T-helper 9 cell (primary cell): Measurements from ENCODE around the gene FAM72D.
"Not testable (repeated sequence)": the region's sequence is repeated elsewhere in the genome, so short reads cannot be mapped to it uniquely, and the experiment has no call there.

Experiments
- DNase-seq: peaks from one replicate; pipeline ENCODE4 v3.0.0-alpha.2; 2020
- total RNA-seq, 2 donors: gene quantifications; one replicate each; lab custom pipeline; 2026; lab: John Stamatoyannopoulos, UW

Gene FAM72D
- 0 reads per million in 2 donors for total RNA-seq

DNA sequence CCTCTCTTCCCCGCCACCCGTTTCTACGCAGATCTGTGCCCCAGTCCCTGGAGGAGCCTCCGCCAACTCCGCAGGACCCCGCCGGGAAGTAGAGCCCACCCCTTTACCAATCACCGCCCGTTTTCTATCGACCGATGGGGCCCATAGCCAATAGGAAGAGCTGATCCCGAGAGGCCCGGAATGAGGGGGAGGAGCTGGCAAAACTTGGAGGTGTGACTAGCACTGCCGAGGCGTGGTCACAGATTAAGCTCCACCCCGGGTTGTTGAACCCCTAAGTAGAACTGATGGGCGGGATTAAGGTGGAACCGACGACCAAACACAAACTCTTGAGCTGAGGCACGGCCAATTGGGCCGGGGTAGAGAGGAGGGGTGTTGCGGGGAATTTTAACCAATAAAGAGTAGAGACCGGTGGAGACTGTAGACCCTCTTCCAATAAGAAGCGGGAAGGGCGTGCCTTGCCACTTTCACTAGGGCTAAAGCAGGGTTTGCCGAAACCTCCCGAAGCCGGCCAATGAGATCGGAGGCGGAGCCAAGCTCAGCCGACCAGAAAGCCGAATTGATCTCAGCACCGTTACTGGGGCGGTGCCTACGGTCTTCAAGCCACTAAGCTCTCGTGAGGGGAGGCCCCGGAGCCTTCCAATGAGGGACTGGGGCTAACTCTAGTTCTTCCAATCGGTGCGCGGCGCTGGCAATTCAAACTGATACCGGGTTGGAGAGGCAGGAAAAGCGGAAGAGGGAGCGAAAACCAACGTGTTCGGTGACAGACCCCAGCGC lies at the start of gene FAM72D, which contains the start of gene SRGAP2B:
Gene FAM72D (plus strand): TSS at position 691 of the 774 bp plus-strand sequence. CDS start 874 bp downstream, outside the sequence.
Gene SRGAP2B (minus strand): TSS at position 45 of the 774 bp plus-strand sequence. CDS start 2,427 bp downstream, outside the sequence.
- DNase-seq = not testable (repeated sequence)

DNA sequence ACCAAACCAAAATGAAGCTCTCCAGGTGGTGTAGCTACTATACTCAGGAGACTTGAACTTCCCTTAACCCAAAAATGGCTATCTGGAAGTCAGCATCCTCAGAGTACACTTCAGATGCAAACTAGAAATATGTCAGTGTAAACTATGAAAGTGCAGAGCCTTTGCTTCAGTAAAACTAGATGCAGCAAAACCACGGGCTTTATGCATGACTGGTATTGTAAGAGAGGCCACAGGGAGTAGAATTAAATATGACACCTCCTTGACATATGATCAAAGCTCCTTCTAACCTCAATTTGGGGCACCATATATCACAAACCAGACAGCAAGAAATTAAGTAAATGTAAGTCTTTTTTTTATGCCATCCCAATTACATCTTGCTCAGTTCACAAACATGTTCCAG lies 48.2 kb upstream of the FAM72D start:
- DNase-seq = not testable (repeated sequence)

DNA sequence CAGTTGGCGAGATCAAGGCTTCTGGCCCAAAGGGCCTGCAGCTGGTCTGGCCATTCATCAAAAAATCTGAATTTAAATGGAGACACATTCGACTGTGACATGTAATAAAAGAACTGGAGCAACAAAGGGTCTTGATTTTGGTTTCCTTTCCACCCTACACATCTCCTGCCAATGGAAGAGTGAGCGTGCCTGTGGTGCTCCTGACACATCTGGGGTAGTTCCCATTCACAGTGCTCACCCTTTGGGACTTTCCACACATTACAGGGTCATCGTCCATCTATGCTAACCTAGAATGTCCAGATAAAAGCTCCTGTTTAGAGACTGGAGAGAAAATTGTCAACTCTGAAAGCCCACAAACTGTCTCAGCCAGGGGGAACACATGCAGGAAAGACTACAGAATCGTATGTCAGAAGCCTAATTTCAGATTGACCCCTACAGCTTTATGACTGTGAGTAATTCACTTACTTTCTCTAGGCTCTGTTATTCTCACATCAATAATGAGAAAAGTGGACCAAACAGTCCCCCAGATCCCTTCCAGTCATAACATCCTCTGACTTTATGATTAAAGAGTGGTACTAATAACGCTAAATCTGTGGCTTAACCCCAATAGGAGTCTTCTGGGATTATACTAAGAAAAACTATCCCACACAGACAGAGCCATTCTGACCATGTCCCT lies 47.5 kb upstream of the FAM72D start:
- not testable (repeated sequence) for DNase-seq

DNA sequence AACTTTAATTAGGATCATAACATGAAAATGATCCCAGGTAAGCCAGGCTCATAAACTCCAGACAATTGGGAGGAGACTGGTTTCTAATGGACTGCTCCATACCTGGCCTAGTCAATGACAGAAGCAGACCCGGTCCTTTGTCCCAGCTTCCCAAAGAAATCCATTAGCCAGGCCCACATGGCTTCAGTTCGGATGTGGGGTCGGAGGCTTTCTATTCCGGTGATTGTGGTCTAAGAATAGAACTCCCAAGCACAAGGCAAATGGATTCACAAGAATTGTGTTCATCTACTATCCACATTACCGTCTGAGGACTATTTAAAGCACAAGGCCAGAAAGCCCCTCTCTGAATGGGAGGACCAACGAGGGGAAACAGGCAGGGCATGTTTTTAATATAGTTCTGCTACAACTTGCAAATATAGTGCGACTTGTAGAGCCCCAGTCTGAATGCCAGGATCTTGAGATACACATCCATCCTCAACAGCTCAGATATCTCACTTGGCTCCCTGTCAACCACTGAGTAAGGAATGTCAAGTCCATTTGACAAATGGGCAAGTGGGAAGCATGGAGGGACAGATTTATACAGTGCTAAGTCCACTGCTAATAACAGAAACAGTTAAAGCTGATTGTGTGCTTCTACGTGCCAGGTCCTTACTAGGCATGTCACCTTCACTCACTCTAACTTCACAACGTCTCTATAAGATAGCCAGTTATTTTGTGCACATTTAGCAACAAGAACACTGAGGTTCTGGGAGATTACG lies 43.6 kb upstream of the FAM72D start:
- not testable (repeated sequence) for DNase-seq

DNA sequence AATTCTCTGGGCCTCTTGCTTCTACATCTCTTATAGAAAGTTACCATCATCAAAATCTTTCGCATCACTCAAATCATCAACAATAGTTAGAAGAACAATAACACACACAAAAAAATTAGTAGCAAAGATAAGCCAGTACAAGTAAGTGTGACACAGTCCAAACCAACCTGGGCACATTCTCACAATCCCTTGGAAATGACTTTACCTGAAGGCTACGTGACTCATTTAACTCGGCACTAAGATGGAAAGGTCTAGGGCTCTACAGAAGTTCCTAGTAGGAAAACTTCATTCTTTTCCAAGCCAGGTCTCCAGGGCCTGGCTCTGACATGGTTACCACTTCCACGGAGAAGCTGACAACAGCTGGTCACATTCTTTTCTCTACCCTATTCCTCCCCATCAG lies 42.3 kb upstream of the FAM72D start:
- not testable (repeated sequence) for DNase-seq

DNA sequence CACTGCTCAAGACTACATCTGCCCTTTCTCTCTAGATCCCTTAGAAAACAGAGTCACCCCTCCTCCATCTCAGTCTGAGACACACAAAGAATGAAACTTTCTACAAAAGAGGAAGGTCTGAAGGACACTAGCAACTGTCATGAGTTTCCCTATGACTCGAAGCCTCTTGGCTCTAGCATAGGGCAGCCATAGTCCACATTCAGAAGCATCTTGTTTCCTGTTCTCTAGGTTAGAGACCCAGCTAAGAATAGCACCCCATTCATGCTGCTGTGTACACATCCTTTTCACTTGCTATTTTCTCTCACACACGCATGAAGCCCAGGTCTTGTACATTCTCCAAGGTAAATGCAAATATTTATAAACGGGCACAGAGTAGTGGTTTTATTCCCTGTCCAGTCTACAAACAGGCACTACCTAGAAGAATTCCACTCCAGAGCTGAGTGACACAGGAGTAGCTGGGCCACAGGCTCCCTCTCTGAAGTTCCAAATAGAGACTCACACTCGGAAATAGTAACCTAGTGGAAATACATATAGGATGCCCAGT lies 40.5 kb upstream of the FAM72D start:
- not testable (repeated sequence) for DNase-seq

DNA sequence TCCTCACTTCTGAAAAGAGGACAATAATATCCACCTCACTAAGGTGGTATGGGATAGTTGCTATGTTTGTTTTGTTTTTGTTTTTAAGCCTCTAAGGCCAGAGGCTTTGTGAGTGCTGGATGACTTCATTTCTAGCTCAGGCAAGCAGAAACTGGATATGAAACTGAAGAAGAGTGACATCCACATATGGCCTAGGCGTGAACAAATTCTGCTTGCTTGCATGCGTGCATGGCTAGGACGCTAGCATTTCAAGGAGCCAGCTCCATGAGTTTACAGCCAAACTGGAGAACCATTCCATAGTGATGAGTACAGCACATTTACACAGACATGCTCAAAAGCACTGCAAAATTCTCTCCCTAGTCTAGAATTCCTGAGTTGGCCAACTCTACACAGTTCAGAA lies 37.6 kb upstream of the FAM72D start:
- not testable (repeated sequence) for DNase-seq

DNA sequence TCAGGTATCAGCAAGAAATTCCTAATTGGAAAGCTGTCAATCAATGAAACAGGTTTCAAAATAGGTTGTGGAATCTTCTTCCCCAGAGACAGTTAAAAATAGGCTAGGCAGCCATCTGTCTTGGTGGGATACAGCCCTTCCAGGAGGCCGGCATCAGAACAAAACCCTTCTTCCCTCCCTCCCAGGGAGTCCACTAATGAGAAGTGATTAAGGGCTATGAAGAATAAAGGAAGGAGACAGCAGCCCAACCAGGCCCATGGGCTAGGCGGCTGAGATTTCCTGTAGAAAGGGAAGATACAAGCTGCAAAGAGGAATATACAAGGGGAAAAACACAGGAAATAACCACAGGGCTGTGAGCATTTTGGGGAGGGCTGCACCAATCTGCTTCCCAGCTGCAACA lies 32.5 kb upstream of the FAM72D start:
- not testable (repeated sequence) for DNase-seq

DNA sequence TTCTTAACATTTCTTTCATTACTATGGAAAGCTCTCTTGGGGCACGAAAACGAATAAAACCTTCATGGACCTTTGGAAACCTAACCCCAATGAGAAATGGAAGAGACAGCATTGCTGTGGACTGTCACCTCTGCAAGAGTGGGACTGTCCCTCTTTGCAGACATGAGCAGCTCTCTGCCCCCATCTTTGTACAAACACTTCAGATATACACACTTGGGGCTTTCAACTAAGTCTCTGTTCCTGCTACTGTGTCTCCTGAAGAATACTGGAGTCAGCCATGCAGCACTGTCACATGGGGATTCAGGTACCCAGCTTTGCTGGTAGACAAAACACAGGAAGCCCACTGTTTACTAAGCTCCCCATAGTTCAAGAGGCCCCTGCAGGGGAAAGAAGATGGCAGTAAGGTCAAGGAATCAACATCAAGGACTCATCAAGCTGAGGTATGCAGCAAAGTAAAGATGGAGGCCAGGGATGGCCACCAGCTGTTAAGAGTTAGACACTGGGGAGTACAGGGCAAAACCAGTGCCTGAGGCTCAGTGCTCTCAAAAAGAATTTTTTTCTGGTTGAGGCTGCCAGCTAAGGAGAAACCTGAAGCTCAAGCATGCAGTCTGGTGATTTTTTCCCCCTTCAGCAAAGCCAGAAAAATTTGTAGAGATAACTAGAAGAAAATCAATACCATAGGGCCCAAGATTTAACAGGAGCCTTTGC lies 31.7 kb upstream of the FAM72D start:
- not testable (repeated sequence) for DNase-seq

DNA sequence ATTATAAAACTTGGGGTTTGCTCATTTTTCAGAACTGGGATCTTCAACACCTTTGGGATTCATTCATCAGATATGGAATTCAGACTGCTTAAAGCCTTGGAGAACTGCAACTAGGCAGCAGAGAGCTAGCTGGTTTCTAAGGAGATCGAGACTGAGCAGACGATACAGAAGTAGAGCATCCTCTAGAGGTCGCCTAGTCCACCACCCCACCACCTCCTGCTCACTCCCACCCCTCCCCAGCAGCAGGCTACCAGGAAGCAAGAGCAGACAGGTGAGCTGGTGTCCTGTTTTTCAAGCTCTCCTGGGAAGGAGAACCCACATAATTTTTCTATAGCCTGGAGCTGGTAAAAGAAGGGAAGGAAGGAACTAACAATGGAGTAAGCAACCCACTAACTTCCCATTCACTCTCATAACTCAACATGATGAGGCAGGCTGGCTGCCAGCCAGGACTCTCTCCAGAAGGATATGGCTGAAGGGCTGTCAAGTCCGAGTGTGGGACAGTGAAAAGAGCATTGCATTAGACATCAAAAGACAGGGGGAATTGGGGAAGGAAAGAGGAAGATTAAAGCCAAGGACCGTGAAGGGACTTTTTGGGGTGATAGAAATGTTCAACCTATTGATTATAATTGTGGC lies 30.5 kb upstream of the FAM72D start:
- not testable (repeated sequence) for DNase-seq

DNA sequence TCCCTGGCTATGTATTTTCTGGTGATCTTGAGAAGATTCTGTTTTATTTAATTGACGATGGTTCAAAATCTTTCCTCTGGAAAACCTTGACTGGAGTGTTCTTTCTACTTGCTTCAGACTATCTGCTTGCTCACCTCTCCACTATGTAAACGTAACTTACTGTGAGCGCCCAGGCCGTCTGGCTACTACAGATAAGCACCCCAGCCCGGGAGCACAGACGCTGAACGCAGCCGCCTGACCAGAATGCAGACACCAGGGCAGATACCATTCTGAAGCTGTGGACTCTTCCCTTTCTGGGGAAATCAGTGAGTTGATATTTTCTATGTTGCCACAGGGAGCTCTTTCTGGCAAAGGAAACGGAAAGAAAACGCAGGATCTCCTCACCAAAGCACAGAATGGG lies 29.3 kb upstream of the FAM72D start:
- DNase-seq = not testable (repeated sequence)

DNA sequence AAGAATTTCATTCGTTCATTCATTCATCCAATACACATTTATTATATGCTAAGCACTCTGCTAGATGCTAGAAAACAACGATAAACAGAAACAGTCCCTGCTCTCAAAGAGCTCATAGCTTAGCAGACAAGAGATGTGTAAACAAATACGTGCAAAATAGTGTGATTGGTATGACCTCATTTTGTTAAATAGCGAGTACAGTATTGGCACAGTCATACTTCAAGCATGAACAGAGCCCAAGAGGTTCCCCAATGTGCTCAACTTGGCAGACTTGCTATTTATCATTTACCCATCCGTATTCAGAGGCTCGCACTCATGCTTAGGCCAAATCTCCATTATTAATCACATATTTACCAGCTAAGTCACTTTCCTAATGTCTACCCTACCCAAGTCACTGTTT lies 24.2 kb upstream of the FAM72D start:
- not testable (repeated sequence) for DNase-seq

DNA sequence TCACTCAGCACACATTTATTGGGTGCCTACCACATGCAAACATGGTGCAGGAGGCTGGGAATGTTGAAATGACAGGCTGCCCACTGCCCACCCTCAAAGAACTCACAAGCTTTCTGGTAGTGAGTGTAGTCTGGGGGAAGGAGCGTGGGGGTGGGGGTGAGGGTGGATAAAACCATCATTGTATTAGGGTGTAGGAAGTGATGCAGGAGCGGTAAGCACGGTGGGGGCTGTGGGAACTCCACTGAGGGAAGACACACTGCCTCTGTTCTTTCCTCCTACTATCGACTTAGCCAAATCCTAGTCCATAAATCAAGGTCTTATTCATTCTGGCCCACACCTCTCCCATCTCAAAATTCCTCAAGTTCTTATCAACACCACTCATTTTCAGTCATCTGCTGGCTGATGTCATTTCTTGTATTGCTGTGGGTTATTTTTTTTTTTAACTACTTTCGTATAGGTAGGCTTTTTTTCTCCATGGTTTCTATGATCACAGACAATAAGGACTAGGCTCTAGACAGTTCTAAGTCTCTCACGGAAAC lies 21.7 kb upstream of the FAM72D start:
- not testable (repeated sequence) for DNase-seq

DNA sequence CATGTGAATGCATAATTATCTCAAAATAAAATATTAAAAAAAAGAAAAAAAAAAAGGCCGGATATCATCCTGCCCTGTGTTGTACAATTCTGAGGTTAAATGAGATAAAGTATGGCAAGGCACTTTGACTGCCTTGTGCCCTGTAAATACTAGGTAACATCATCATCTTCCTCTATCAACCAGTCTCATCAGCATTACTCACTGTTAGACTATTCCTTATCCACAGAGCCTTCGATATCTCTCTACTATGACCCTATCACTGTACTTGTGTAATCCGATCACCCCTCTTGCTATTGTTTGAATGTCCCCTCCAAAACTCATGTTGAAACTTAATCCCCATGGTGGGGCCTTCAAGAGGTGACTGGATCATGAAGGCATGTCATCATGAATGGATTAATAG lies 18.9 kb upstream of the FAM72D start:
- not testable (repeated sequence) for DNase-seq

DNA sequence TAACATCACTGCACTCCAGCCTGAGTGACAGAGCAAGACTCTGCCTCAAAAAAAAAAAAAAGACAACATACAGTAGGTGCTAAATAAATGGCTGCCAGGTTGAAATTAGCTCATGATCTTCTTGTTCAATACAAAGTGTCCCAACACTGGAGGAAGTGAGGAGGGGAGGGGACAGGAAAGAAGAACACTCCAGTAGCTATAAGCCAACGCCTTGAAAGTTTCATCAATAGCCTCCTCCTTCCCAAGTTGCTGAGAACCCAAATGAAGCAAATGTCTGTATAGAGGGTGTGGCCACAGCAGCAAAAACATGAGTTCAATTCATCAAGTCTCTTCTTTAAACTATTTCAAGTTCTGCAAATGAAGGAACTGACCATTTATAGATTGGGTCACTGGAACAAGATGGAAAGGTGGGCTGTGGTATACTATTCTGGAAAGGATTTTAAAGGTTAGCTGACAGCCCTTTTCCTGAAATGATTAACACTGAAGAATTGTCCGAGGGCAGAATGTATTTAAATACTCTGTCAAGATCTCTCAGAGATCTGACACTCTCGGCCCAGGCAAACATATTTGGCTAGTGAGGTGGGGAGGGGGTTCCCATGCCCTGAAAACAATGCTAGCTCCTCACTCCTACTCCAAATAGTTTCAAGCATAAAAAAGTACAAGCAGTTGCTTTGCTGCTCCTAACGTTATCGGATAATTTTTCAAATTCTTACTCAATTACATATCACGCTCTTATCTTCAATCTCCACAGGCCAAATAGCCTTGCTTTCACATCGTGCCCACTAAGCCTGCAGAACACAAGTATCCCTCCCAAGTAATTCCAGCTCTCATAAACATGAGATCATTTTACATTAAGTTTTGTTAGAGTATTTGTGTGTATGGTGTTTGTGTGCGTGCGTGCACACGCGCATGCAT lies 17.6 kb upstream of the FAM72D start:
- not testable (repeated sequence) for DNase-seq

DNA sequence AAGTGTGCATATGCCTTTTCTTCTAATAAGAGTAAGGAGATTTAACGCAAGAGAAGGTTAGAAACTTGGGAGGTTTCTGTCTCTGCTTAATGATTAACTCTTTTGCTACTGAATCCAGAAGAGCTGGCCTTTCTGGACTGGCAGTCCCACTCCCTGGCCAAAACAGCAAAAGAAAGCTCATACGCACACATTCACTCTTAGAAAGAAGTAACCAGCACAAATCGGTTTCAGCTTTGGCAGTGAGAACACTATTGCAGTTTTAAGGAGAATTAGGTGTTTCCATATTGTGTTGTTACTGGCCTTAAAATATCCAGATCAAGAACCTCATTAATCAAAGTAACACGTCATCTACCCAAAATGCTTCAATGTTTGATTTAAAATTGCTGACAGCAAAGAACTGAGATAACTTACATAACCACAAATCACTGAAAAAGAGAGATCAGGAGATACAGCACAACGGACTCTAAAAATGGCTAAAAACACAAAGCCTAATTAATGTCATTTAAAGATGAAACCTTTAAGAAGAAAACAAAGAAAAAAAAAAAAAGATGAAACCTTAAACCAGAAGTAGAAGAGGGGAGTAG lies 16.9 kb upstream of the FAM72D start:
- DNase-seq = not testable (repeated sequence)

DNA sequence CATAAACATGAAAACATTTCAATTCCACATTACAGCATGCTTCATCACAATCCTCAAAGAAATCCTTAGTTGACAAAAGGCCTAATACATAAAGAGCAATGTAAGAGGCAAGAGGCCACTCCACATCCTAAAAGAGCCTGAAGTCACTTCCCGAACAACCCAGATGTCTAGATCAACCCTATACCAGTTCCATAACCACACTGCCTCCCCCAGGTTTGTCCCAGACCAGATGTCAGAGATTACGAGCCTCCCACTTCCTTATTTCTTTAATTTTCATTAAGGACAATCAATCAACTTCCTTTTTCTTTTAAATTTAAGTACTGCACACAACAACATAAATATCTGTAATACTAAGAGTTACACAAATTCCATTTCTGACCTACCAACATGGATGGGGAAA lies 16.0 kb upstream of the FAM72D start:
- DNase-seq = not testable (repeated sequence)

DNA sequence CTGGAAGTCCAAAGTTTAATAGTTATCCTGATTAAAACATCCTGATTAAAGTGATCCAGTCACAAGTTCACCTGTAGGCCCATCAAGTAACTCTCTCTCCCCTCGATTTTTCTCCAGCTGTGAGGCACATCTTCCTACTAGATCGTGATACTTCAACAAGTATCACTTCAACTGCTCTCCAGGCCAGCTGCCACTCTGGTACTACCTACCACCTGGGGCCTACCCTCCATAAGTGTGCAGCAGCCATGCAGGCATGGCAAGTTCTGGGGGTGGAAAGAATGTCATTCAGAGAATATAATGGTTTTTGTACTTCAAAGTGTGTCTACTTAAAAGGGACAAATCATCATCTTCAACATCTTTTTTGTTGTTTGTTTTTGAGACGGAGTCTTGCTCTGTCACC lies 15.6 kb upstream of the FAM72D start:
- not testable (repeated sequence) for DNase-seq

DNA sequence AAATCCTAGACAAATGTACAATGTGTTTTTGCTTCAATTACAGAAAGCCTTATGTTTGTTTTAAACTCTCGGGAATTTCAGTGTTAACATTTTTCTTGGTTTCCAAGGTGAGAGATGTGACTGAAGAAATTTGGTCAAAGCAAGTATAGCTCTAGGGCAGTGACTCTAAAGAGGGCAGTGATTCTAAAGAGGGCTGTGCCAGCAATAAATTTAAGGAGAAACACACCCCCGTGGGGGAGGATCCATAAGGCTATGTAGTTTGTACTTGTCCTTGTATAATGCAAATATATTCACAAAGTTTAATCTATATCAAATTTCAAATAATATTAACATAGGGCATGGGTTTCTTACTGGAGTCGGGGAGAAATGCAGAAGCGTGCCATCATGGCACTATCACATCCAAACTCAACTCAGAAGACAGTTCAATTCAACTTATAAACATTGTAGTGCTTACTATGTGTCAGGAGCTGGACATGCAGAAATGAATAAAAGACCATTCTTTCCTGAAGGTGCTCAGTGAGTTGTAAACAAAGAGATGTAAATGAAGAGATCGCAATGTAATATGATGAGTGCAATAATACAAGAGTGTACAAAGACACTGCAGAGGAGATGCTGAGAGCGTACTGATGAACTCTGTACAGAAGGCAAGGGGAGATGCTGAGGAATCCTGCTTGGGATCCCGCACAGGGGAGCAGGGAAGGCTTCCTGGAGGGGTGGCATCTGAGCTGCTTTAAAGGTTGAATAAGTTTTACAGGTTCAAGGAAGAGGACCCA lies 13.1 kb upstream of the FAM72D start:
- DNase-seq = not testable (repeated sequence)
